Ovary (tissue), 3 donors: ENCODE data around the gene STT3B.

Experiments
- CTCF ChIP-seq, 3 donors: fragments of 450-650 bp in 2 of 3; fragments of 200-600 bp in 1 of 3; IDR thresholded peaks; one replicate each; pipeline versions ENCODE4 v1.5.1 to v1.8.0; 2016 to 2022; ENCODE audit warnings: antibody characterized with exemption in 3 of 3, mild to moderate bottlenecking in 1 of 3
- EP300 ChIP-seq: sonication (generic); formaldehyde crosslinking; IDR thresholded peaks from one replicate; pipeline ENCODE4 v1.6.1; 2017; ENCODE audit warnings: antibody characterized with exemption
- POLR2A ChIP-seq: fragments of 450-650 bp; IDR thresholded peaks from one replicate; pipeline ENCODE4 v1.6.1; 2017; ENCODE audit warnings: antibody characterized with exemption, mild to moderate bottlenecking, moderate library complexity
- donor health status: DM: no; HTN: no; CAD: no.

DNA sequence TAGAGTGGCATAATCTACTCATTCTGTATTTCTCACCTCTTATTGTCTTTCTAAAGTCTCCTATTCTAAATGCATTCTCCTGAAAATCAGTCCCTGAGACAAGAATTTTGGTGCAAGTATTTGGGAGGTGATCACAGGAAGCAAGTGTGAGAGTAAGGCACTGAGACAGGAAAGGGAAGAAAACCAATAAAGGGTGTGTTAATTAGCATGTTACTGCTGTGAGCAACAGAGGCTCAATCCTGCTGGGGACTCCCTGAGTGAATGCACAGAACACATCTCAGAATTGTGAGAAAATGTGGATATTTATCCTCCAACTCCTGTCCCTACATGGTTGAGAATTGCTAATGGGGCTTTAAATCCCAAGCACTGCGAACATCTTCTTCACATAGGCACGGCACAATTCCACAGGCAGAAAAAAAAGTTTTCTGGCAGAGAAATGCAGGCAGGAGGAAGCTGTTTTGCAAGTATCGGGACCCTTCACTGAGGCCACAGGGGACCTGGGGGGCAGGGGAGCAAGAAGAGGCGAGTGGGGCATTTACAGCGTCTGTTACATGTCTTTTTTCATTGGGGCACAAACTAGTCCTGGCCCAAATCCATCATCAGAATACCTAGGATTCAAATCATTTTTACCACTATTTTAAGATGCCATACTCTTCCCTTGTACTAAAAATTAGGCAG is 27.2 kb upstream of the STT3B start:
- no peak for TF ChIP-seq POLR2A
- TF ChIP-seq CTCF (IDR thresholded peaks at IDR 0.05): no peak
- TF ChIP-seq EP300: no peak
